Lung (tissue), 12 donors: Measurements from ENCODE around the gene OPCML. TPM values are rescaled to one million over a fixed set of nuclear protein-coding genes. Genes with fewer than 3 reads are reported as not detected.

Experiments
- ATAC-seq: fragments of 200-7000 bp; cut with Tn5 transposase; one replicate; pipeline ENCODE4 v1.9.1; 2020; ENCODE audit warnings: moderate number of reproducible peaks; ENCODE audit not compliant: insufficient read depth, low FRiP score
- DNase-seq, 3 donors: peaks; one replicate each; pipeline ENCODE4 v3.0.0-alpha.2; 2013 to 2017
- H3K27ac ChIP-seq, 2 donors: one replicate each; pipeline ENCODE4 v1.5.1; 2013; ENCODE audit warnings: mild to moderate bottlenecking in 2 of 2, moderate library complexity in 2 of 2, control low read depth in 1 of 2, inconsistent platforms in 1 of 2, low read depth in 1 of 2, low read length in 1 of 2
- H3K27me3 ChIP-seq, 3 donors: one replicate each; pipeline ENCODE4 v1.5.1; 2013; ENCODE audit warnings: low read length in 2 of 3; ENCODE audit not compliant: control insufficient read depth in 3 of 3, insufficient read depth in 3 of 3
- H3K36me3 ChIP-seq, 4 donors: one replicate each; pipeline ENCODE4 v1.5.1; 2013; ENCODE audit warnings: low read length in 4 of 4, mild to moderate bottlenecking in 1 of 4, moderate library complexity in 1 of 4; ENCODE audit not compliant: control insufficient read depth in 4 of 4, insufficient read depth in 4 of 4
- H3K4me1 ChIP-seq, 5 donors: one replicate each; pipeline ENCODE4 v1.5.1; 2013; ENCODE audit warnings: low read length in 5 of 5, mild to moderate bottlenecking in 2 of 5, moderate library complexity in 1 of 5; ENCODE audit not compliant: control insufficient read depth in 5 of 5, insufficient read depth in 5 of 5
- H3K4me3 ChIP-seq: one replicate; pipeline ENCODE4 v1.5.1; 2013; ENCODE audit warnings: mild to moderate bottlenecking, control low read depth, moderate library complexity
- H3K9ac ChIP-seq, 2 donors: one replicate each; pipeline ENCODE4 v1.5.1; 2013; ENCODE audit warnings: low read length in 2 of 2, control low read depth in 1 of 2; ENCODE audit not compliant: insufficient read depth in 1 of 2
- H3K9me3 ChIP-seq, 4 donors: one replicate each; pipeline ENCODE4 v1.5.1; 2013; ENCODE audit warnings: low read length in 3 of 4, mild to moderate bottlenecking in 1 of 4, moderate library complexity in 1 of 4; ENCODE audit not compliant: control insufficient read depth in 4 of 4, insufficient read depth in 3 of 4
- WGBS, 2 donors: extraction: QIAGEN DNeasy Blood & Tissue Kit; methylation state at CpG; one replicate each; pipeline ENCODE4 v1.1.7; 2013; 5-methylcytosine and 5-hydroxymethylcytosine counted together
- polyA plus RNA-seq, 2 donors: library from polyadenylated mRNA; stranded (reverse); fragments of 200-250 nt; gene quantifications; one replicate each; pipeline ENCODE4 v1.2.1, GENCODE V29; 2013
- total RNA-seq, 2 donors: library from RNA; depleted of rRNA in 1 of 2; stranded (reverse); fragments of >200 nt in 1 of 2; gene quantifications; one replicate each; pipeline ENCODE4 v1.2.1, GENCODE V29; 2014 to 2021
- TF ChIP-seq, protein P1 (sequence below): IDR thresholded peaks from 2 replicates; pipeline ENCODE4 v1.5.1; 2012; ENCODE audit warnings: mild to moderate bottlenecking; ENCODE audit errors: control extremely low read depth, extremely low read depth
- donor health status: control.
- donor health status: control.
- donor health status: Bipolar disorder and iron deficiency.
- donor health status: healthy.
- donor health status: DM: yes; HTN: yes; CAD: no.

Gene OPCML
- total and polyA plus RNA-seq, 4 donors: 0.49 to 0.74 TPM; not detected in 2

DNA sequence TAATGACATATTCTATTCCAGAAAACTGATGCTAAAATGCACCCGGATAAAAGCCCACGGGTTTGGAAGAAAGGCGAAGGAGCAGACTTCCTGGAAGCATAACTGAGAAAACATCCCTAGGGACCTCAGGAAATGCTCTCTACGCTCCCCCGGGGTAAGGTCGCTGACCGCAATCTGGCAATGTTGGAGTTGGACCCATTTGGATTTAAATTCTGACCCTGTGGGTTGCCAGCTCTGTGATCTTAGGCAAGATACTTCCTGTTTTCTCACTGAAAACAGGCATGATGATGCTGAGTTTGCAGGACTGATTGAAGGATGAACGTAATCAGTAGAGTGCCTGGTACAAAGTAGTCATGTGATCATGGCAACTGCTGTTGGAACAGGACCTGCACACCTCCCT is 1107.9 kb downstream of the OPCML start:
- Histone ChIP-seq H3K36me3 (no peaks in the 10 kb centered on the region), H3K27ac (no peak overlapping the region), H3K27me3 (peaks cover 0 to 3% (median 3%) of the 10 kb centered on the region in 3 donors), H3K9ac (no peak overlapping the region), H3K4me3 (no peak overlapping the region), H3K4me1 (peaks cover 0 to 9% (median 6%) of the 10 kb centered on the region in 5 donors), H3K9me3 (peaks cover 0 to 9% (median 0%) of the 10 kb centered on the region in 4 donors)
- TF ChIP-seq, protein P1, sequence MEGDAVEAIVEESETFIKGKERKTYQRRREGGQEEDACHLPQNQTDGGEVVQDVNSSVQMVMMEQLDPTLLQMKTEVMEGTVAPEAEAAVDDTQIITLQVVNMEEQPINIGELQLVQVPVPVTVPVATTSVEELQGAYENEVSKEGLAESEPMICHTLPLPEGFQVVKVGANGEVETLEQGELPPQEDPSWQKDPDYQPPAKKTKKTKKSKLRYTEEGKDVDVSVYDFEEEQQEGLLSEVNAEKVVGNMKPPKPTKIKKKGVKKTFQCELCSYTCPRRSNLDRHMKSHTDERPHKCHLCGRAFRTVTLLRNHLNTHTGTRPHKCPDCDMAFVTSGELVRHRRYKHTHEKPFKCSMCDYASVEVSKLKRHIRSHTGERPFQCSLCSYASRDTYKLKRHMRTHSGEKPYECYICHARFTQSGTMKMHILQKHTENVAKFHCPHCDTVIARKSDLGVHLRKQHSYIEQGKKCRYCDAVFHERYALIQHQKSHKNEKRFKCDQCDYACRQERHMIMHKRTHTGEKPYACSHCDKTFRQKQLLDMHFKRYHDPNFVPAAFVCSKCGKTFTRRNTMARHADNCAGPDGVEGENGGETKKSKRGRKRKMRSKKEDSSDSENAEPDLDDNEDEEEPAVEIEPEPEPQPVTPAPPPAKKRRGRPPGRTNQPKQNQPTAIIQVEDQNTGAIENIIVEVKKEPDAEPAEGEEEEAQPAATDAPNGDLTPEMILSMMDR: no peak
- 38 to 59% methylated on average over 8 of the region's 8 CpGs for WGBS, 2 donors
- ATAC-seq (no peak), DNase-seq (peak in 1 of 3 donors; percentile 29)

DNA sequence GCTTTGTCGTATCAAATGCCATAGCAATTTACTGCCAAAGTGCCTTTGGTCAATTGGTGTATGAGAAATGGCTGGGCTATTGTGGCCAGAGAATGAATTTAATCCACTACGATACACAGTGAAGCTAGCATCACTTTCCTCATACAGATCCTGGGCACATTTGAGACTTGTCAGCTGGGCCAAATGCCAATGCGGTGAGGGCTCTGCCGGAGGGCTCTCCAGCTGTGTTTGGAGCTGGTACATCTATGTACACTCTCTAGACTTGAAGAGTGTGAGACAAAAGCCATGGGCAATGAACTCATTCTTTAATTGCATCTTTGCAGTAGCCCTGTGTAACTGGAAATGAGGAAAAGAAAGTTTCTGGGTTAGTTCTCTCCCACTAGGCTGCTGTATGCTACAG is 1109.0 kb downstream of the OPCML start:
- ATAC-seq (no peak), DNase-seq (no peak)
- peaks cover 0 to 3% (median 3%) of the 10 kb centered on the region in 3 donors for H3K27me3 ChIP-seq
- H3K9me3 ChIP-seq: peaks cover 0 to 7% (median 0%) of the 10 kb centered on the region in 4 donors
- H3K36me3 ChIP-seq: no peaks in the 10 kb centered on the region
- no peaks in the 10 kb centered on the region for H3K4me1 ChIP-seq
- TF ChIP-seq, protein P1: no peak
- no peak overlapping the region for H3K27ac ChIP-seq
- no peak overlapping the region for H3K4me3 ChIP-seq
- H3K9ac ChIP-seq: no peak overlapping the region
- WGBS, 2 donors: 89 to 92% methylated on average over 4 of the region's 4 CpGs

DNA sequence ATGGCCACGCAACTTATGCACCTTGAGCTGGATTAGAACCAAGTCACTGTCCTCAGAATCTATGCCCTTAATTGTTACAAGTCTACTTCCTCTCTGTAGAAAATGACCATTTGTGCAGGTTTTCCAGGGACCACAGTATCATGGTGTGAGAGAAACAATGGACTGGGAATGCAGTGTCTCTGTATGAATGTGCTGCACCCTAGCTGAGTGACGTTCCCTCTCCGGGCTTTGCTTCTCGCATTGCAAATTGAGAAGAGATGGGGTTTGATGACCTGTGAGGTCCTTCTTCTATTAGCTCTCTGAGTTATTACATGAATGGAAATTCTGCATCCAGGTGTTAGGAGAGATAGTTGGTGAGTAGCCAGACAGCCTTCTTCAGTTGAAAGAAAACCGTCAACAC is 1109.6 kb downstream of the OPCML start:
- WGBS, 2 donors: 84 to 89% methylated on average over 5 of the region's 5 CpGs
- DNase-seq: no peak
- no peaks in the 10 kb centered on the region for H3K4me1 ChIP-seq

More for the DNA sequence above, 1109.6 kb downstream of the OPCML start:
- Histone ChIP-seq H3K36me3 (no peaks in the 10 kb centered on the region), H3K27me3 (peaks cover 0 to 3% (median 3%) of the 10 kb centered on the region in 3 donors), H3K4me3 (no peak overlapping the region), H3K9me3 (peaks cover 0 to 7% (median 0%) of the 10 kb centered on the region in 4 donors), H3K9ac (no peak overlapping the region), H3K27ac (no peak overlapping the region)
- TF ChIP-seq, protein P1: no peak
- no peak for ATAC-seq
